Testis (tissue), 2 donors: Measurements from ENCODE around the gene ILF2.

Experiments
- POLR2A ChIP-seq: fragments of 450-650 bp; IDR thresholded peaks from one replicate; pipeline ENCODE4 v1.6.1; 2017; ENCODE audit warnings: antibody characterized with exemption, mild to moderate bottlenecking, moderate library complexity
- TF ChIP-seq, protein P1 (sequence below), 3 experiments: fragments of 450-650 bp in 2 of 3; fragments of 200-600 bp in 1 of 3; sonication (generic) in 1 of 3; IDR thresholded peaks; one replicate each; pipeline ENCODE4 v1.5.1; 2016 to 2019; ENCODE audit warnings: antibody characterized with exemption in 3 of 3, mild to moderate bottlenecking in 2 of 3, moderate library complexity in 1 of 3

DNA sequence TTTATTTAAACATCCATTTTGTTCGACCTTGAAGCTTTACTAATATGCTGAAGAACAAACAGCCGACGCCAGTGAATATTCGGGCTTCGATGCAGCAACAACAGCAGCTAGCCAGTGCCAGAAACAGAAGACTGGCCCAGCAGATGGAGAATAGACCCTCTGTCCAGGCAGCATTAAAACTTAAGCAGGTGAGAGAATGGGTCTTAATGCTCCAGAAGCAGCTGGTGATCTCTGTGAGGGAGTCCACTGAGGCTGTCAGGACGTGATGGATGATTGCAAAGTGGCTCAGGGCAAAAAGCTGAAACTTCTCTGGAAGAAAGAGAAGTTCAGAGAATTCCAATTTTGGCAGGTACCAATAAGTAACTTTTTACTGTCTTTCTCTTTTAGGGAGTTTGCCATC is 32.5 kb downstream of the ILF2 start:
- TF ChIP-seq, protein P1, sequence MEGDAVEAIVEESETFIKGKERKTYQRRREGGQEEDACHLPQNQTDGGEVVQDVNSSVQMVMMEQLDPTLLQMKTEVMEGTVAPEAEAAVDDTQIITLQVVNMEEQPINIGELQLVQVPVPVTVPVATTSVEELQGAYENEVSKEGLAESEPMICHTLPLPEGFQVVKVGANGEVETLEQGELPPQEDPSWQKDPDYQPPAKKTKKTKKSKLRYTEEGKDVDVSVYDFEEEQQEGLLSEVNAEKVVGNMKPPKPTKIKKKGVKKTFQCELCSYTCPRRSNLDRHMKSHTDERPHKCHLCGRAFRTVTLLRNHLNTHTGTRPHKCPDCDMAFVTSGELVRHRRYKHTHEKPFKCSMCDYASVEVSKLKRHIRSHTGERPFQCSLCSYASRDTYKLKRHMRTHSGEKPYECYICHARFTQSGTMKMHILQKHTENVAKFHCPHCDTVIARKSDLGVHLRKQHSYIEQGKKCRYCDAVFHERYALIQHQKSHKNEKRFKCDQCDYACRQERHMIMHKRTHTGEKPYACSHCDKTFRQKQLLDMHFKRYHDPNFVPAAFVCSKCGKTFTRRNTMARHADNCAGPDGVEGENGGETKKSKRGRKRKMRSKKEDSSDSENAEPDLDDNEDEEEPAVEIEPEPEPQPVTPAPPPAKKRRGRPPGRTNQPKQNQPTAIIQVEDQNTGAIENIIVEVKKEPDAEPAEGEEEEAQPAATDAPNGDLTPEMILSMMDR (IDR thresholded peaks at IDR 0.05), result no peak
- no peak for TF ChIP-seq POLR2A
